C4-2B (cell line): ENCODE data around the gene IGF2R.

Source experiments
- CTCF ChIP-seq: fragments of 450-650 bp; conservative IDR thresholded peaks from 2 replicates; pipeline ENCODE4 v1.5.1; 2017; ENCODE audit warnings: mild to moderate bottlenecking
- ZFX ChIP-seq: fragments of 450-650 bp; IDR thresholded peaks from 2 replicates; pipeline ENCODE4 v1.6.1; 2017

DNA sequence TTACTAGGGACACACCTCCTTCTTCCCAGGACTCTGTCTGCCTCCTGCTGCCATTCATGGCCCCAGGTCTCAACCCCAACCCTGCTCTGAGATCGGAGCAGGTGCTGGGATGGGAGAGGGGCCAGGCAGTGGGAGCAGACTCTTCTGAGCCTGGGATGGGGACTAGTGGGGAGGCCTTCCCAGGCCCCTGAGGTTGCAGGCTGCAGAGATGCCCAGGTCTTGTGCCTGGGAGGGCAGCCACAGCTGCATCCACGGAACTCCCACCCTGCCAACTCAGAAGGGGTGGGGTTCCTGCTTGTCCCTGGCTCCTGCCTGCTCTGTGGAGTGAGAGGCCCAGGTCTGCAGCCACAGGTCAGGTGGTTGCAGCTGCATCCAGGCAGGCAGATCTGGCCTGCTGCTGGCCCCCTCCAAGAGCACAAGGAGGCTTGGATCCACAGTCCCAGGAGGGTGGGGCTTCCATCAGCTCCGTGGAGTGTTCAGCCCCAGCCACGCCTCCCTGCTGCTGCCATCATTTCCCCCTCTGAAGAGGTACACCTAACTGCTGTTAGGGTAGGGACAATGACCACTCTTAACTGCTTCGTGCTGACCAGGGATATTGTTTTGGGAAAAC is 149.8 kb downstream of the IGF2R start:
- no peak for TF ChIP-seq CTCF
- TF ChIP-seq ZFX = no peak
